ENCODE results near the gene ZP3.

DNA sequence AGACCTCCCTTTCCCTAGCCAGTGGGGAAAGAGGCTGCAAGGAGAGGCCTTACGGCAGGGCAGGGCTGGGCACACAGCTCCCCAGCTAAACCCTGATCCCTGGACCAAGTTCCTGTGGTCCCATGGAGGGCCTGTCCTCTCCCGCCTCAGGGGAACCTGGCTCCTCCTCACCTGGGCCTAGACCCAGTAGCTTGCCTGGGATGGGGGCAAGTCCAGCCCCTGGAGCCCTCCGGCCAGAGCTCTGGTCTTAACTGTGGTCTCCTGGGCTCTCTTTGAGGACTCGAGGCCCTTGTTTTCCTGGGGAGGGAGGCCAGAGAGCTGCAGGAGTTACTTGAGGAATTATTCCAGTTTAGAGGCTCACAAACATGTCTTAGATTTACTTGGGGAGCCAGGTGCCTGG, 1.5 kb downstream of the ZP3 start:
- no peak for TF ChIP-seq JUN (IDR thresholded peaks at IDR 0.05; ENCODE audit: low read depth, low read length)
- TF ChIP-seq, protein P1, sequence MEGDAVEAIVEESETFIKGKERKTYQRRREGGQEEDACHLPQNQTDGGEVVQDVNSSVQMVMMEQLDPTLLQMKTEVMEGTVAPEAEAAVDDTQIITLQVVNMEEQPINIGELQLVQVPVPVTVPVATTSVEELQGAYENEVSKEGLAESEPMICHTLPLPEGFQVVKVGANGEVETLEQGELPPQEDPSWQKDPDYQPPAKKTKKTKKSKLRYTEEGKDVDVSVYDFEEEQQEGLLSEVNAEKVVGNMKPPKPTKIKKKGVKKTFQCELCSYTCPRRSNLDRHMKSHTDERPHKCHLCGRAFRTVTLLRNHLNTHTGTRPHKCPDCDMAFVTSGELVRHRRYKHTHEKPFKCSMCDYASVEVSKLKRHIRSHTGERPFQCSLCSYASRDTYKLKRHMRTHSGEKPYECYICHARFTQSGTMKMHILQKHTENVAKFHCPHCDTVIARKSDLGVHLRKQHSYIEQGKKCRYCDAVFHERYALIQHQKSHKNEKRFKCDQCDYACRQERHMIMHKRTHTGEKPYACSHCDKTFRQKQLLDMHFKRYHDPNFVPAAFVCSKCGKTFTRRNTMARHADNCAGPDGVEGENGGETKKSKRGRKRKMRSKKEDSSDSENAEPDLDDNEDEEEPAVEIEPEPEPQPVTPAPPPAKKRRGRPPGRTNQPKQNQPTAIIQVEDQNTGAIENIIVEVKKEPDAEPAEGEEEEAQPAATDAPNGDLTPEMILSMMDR (IDR thresholded peaks at IDR 0.05; ENCODE audit: control extremely low read depth in 1 of 3, insufficient read depth in 1 of 3, low read depth in 1 of 3, low read length in 3 of 3) = no peak
- TF ChIP-seq POLR2A (IDR thresholded peaks at IDR 0.05; ENCODE audit: control extremely low read depth in 1 of 2, low read depth in 2 of 2, low read length in 2 of 2) = no peak
- TF ChIP-seq ZNF274 (IDR thresholded peaks at IDR 0.05; ENCODE audit: borderline replicate concordance, extremely low read depth, low read length) = no peak
- TF ChIP-seq RFX5 (IDR thresholded peaks at IDR 0.05; ENCODE audit: borderline replicate concordance, low read depth, low read length) = no peak
- TF ChIP-seq POLR2AphosphoS5 (IDR thresholded peaks at IDR 0.05; ENCODE audit: low read depth, low read length) = no peak
- TF ChIP-seq, protein P2, sequence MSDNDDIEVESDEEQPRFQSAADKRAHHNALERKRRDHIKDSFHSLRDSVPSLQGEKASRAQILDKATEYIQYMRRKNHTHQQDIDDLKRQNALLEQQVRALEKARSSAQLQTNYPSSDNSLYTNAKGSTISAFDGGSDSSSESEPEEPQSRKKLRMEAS (IDR thresholded peaks at IDR 0.05) = no peak
- no peak for TF ChIP-seq RXRA (IDR thresholded peaks at IDR 0.05; ENCODE audit: insufficient read depth, low read depth, low read length)
